HG02852 (cell line): ENCODE measurements around the gene ARHGEF12.

Experiments used
- ATAC-seq: cut with Tn5 transposase; IDR thresholded peaks from one replicate; pipeline ENCODE4 v1.9.1; 2021; ENCODE audit warnings: mild to moderate bottlenecking, moderate library complexity; ENCODE audit not compliant: unreplicated experiment

ARHGEF12 gene, protein sequence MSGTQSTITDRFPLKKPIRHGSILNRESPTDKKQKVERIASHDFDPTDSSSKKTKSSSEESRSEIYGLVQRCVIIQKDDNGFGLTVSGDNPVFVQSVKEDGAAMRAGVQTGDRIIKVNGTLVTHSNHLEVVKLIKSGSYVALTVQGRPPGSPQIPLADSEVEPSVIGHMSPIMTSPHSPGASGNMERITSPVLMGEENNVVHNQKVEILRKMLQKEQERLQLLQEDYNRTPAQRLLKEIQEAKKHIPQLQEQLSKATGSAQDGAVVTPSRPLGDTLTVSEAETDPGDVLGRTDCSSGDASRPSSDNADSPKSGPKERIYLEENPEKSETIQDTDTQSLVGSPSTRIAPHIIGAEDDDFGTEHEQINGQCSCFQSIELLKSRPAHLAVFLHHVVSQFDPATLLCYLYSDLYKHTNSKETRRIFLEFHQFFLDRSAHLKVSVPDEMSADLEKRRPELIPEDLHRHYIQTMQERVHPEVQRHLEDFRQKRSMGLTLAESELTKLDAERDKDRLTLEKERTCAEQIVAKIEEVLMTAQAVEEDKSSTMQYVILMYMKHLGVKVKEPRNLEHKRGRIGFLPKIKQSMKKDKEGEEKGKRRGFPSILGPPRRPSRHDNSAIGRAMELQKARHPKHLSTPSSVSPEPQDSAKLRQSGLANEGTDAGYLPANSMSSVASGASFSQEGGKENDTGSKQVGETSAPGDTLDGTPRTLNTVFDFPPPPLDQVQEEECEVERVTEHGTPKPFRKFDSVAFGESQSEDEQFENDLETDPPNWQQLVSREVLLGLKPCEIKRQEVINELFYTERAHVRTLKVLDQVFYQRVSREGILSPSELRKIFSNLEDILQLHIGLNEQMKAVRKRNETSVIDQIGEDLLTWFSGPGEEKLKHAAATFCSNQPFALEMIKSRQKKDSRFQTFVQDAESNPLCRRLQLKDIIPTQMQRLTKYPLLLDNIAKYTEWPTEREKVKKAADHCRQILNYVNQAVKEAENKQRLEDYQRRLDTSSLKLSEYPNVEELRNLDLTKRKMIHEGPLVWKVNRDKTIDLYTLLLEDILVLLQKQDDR (N-terminal part only)

DNA sequence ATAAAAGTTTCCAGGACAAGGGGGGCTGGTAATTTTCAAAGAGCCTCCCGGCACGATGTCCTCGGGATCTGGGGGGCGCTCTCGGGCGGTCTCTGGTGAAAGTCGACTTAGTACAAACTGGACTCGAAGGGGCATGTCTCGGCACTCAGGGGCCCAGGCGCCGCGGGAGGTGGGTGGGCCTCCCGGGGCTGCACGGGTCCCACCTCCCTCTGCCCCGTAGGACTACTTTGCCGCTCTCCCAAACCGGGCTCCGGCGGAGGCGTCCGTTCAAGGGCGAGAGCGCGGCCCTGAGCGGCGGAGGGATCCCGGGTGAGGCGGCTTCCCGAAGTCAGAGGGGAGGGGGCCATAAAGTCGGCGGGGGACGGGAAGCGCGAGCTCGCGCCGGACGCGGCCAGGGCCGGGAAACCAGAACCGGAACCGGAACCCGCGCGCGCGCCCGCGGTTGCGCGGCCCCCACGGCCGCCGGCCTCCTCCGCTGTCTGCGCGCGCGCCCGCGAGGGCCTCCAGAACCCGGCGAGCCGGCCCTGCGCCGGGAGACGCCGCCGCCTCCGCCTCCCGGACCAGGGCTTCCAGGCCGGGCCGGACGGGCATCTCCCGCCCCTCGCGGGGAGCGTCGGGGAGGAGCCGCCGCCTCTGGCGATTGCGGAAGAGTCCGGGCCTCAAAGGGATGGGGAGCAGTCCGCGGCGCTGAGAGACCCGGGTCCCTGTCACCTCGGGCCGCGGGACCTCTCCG, at the start of gene ARHGEF12:
Gene ARHGEF12, plus strand, starts transcription at position 506 of the 733 bp plus-strand sequence. CDS start 831 bp downstream, outside the sequence.
- peak; percentile 59 for ATAC-seq

DNA sequence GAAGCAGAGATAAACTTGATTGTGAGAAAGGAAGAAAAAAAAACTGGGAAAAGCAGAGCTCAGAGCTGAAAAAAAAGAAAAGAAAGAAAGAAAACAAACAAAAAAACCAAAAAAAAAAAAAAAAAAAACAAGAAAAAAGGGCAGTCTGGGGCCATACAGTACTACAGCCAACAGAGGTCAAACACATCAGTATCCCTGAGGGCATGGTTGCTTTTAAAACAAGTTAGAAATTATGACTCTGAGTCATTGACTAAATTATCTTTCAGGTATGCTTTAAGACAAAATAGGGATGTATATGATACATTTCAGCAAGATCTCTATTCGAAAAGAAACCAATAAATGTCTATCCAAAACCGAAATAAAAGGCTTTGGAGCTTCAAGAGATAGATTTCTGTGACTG, 48.2 kb upstream of the ARHGEF12 start:
- ATAC-seq, result no peak

DNA sequence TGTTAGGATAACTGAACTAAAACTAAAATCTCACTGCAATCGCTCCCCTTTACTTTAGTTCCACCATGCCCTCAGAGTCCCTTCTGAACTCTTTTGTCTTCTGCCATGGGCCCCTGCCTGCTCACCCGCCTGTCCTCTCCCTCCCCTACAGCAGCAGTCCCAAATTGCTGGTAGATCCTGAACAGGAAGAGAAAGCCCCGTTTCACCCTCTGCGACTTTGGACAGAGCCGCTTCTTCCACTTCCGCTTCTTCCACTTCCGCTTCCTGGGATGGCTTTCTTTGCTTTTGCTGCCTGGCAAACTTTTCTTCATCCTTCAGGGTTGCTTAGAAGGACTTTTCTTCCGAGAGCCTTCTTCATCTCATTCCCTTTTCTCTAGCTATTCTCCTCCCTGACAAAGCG, 46.8 kb upstream of the ARHGEF12 start:
- no peak for ATAC-seq

DNA sequence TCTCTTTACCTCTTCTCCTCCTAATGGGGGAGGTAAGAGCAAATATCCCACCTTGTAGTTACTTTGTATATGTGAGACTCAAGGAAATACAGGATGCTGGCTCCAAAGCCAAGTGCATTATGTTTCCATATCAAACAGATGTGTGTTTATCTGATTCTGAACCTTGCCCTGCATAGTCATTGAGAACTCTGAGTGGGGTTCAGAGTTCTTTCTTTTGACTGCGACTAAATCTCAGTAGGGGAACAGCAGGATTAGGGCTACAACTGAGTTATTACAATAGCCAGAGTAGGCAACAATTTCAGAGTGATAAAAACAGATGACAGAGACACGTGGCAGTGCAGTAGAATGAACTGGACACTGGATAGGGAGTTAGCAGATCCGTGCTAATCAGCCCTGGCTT, 45.3 kb upstream of the ARHGEF12 start:
- no peak for ATAC-seq

DNA sequence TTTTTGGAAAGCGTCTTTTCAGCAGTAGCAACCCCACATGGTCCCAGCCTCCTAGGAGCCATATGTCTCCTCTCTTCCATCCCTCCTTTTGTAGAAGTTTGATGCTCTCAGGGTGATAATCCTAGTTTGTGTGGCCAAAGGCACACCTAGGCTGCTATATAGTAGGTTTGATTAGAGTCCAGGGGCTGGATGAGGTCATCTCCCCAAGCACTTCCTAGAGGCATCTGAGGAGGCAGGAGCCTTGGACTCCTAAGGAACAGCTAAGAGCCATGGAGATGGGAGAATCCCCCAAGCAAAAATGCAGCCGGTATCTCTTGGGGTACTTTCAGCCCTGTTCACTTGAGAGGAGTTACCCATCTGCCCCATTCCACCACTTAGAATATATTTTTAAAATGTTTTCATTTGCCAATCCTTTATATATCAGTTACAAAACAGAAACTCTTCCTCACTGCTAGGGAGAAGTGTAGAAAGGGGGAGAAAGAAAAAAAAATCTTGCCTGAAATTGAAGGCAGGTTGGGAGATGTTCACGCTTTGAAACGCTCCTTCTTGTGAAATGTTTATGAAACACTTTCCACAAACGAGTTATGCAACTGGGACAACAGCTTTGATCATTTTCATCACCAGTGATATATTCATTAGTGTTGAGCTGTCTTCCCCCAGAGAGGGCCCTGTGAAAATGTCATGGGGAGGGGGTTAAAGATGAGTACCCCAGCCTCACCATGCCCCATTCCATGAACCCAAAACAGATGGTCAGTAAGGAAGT, 43.0 kb upstream of the ARHGEF12 start:
- ATAC-seq, result no peak

DNA sequence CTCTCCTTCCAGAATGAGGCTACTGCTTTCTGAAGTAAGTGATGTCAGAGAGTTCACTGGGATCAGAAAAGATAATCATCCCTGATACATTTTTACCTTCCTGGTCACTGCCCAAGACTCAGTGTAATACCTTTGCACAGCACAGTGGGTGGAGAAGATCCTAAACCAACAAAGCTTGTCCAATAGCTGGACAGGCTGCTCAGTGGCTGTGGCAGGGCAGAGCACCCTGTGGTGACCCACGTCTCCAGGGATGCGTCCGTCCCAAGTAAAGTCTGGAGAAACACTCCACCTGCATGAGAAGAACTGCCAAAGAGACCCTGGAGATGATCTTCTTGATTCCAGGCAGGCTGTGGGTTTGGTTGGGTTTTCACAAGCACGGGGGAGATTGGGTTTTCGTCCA, 42.1 kb upstream of the ARHGEF12 start:
- ATAC-seq, result no peak

DNA sequence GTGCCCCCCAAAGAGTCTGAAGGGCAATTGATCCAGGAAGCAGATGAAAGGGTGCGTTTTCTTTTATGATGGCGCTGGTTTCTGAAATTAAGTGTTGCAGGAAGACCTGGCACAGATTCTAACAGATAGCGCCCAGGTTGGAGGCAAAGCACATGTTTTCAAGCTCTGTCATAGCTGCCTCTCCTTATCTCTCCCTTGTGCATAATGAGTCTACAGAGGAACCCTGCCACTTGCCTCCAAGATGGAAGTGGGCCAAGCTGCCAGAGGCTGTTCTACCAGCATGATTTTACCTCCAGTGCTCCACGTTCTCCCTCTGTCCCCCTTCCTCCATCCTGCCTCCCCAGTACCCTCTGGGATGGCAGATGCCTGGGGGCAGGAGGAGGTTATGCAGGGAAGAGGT, 41.1 kb upstream of the ARHGEF12 start:
- no peak for ATAC-seq

DNA sequence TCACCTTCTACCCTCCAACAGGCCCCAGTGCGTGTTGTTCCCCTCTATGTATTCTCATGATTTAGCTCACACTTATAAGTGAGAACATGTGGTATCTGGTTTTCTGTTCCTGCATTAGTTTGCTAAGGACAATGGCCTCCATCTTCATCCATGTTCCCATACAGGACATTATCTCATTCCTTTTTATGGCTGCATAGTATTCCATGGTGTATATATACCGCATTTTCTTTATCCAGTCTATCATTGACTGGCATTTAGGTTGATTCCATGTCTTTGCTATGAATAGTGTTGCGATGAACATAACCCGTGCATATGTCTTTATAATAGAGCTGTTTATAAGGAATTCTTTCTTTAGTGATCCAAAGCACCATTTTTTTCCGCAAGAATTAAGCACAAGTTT, 39.7 kb upstream of the ARHGEF12 start:
- no peak for ATAC-seq

DNA sequence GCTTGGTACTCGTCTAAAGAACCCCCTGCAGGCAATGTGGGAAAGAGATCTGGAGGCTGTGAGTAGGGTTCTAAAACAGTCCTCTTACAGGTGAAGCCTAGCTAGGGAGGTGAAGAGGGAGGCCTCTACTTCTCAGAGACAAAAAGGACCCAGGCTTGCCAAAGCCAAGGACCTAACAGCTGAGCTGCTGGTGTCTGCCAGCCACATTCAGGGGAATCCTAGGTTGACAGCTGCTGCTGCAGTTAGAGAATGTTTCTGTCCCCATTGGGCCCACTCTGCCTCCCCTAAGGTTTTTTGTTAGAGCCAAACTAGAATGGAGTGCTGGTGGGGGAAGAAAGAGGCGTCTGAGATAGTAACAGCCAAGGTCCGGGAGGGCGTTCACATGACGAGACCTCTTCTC, 37.8 kb upstream of the ARHGEF12 start:
- no peak for ATAC-seq

DNA sequence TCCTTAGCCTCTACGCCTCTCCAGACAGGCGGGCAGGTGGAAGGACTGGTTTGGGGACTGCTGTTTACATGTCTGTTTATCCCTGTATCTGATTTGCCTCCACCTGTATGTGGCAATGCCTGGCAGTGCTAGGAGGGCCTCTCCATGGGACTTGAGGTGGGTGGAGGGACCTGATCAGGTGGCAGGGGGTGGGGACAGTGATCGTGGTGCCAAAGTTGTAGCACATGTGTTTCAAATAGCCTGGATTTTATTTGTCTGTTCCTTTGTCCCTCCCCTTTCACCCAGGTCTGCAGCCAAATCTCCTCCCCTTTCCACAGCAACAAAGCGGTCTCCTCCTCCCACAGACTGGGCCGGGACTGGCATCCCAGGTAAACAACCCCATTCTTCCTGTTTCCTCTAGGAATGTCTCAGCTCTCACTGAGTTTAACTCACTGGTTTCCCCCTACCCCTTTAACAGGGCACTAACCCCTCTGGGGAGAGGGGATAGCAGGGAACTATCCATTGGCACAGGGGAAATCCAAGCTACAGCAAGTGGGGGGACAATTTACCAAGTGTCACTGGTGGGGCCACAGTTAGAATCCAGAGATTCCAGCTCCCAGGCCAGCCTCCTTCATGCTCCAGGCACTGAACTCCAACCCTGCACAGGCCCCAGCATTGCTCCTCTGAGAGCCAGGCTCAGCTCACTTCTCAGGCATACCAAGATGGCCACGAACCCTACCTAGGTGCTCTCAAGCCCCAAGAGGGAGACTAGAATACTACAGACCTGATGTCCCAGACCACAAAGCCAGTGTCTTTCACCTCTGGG, 34.0 kb upstream of the ARHGEF12 start:
- no peak for ATAC-seq

DNA sequence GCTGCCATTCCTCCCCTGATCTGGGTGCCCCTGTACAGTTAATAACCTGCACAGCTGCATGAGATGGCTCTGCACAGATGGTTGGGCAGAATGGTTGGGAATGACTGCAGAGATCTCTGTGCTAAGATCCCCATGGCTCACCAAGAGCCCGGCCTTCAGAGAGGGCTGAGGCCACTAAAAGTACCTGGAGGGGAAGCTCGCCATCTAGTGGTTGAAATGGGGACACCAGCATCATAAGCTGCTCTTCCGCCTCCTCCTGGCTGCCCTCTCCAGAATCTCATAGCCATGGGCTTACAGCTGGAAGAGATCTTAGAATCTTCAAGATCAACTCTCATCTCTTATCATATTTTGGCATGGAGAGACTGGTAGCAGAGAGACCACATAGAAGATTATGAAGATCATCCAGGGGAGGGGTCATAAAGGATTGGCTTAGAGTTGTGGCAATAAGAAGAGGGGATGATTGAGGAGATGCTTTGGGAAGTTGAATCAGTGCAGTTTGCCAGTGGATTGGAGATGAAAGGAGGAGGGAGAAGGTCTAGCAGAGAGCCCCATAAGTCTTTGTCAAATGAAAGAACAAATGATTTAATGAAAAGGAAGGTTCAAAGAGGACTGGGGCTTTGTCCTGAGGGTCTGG, 33.1 kb upstream of the ARHGEF12 start:
- peak; percentile 78 for ATAC-seq

DNA sequence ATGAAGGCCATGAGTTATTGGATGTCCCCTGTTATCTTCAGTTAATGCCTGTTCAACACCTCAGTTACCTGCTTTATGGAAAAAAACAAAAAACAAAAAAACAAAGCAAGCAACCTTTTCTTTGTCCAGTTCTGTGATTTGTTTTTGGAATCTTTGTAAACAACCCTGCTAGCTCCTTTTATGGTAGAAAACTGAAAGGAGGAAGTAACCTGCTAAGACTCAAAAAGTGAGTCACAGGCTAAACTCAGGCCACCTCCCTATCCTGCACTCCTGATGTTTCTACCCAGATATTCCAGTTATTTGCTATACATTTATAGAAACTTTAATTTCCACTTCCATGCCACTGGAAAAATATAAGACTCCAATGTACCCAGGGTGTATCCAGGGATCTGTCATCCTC, 31.7 kb upstream of the ARHGEF12 start:
- no peak for ATAC-seq

DNA sequence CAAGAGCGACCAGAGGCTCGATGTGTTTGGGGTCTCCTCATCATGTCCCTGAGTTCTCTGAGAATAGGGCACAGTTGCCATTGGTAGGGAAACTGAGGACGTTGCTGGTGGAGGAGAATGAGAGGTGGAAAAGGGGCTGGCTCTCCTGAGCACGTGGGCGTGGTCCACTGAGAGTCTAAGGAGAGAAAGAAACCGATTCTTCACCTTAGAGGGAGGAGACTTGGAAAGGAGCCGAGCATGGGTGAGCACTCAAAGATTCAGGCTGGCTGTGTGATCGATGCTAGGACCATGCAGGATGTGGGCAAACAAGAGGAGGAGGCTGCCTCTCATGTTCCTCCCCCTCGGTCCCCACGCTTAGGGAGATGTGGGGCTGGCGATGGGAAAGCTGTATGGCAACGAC, 30.9 kb upstream of the ARHGEF12 start:
- ATAC-seq, result no peak

DNA sequence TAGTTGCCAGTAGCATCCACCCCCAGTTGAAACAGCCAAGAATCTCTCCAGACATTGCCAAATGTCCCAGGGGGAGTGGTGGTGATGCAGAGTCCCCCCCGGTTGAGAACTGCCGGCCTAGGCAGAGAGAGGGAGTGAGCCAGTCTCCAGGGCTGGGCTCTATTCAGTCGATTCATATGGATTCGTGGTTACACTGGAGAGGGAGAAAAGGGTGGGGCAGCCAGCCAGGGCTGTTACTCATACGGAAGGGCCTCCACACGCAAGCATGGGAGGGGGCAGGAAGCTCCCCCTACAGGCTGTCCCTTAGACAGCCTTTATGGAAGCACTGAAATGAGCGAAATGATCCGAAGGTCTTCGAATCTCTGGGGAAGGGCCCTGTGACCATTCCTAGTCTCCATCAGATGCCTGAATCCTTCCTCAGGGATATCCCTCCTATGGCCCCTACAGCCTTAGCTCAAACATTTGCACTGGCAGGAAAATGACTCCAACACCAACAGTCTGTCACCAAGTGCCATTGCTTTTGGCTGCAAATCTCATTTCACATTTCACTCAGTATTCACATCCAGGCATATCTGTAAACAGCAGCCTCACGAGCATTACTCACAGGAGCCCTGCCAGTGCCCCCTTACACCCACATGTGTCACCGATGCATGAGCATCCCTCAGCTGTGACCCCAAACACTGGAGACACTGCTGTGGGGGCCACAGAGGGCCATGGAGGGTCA, 29.5 kb upstream of the ARHGEF12 start:
- ATAC-seq, result no peak

DNA sequence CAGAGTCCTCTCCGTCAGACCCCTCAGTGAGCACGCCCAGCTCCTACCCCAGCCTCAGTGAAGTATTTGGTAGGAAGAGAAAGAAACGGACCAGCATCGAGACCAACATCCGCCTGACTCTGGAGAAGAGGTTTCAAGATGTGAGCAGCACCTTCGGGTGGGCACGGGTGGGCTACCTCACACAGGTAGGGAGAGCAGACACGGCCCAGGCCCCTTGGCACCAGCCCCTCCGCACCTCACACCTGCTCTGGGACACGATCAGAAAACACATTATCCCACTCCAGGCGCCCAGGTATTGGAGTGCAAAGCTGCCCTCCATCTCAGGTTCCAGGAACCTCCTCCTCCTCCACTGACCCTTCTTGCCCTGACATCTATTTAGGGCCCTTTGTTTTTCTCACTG, 28.7 kb upstream of the ARHGEF12 start:
- no peak for ATAC-seq

DNA sequence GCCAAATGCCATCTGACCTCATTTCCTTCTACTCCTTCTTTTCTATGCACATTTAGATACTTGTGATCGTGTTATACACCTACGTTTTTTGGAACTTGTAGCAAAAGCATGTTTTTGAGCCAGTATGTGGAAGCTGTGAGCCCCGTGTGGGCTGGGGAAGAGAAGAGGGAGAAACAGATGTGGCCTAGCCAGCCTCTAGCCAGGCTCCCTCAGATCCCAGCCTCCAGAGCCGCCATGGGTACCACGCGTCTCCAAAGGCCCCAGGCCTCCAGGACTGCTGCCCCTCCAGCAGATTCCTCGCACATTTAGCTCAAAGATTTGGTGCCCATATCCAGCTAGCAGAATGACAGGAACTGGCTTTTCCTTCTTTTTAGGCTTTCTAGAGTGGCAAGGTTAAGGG, 28.1 kb upstream of the ARHGEF12 start:
- ATAC-seq, result no peak

DNA sequence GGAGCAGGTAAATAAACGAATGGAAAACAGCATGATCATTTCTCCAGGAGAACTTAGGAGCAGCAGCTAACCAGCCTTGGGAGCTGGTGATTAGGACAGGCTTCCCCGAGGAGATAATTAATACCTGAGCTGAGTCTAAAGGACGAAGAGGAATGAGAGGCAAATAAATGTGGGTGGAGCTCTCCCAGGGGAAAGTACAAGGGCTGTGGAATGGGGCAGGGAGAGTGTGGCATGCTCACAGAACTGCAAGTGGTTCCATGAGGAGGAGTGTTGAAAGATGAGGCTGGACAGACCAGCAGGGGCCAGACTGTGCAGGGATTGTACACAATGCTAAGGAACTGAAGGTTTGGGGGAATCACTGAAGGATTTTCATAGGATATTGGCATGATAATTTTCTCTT, 25.3 kb upstream of the ARHGEF12 start:
- ATAC-seq, result no peak

DNA sequence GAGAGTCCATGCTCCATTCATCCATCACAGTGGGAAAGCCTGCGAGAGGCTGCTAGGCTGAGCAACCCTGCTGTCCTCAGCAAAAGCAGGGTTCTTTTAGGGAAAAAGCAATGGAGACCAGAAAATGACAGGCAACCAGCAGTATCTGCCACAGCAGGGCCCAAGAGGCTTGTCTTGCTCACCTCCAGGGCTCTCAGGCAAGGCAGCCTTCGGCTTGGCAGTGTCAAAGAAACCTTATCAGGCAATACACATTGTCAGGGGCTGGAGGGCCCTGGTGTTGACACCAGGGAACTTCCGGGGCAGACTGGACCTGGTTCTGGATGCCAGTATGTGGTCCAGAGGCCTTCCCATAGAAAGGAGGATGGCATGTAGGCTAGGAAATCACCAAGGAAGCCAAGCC, 21.4 kb upstream of the ARHGEF12 start:
- ATAC-seq, result no peak
